H9 (cell line): ENCODE results near the gene GDAP1L1. TPM values are rescaled to one million over a fixed set of nuclear protein-coding genes. Genes with fewer than 3 reads are reported as not detected.
A peak's percentile ranks its signal among the peaks of the same experiment; 100 is the strongest.
"Not testable (repeated sequence)": the region's sequence is repeated elsewhere in the genome, so short reads cannot be mapped to it uniquely, and the experiment has no call there.

ENCODE experiments used
- DNase-seq: peaks from one replicate; pipeline ENCODE4 v3.0.0-alpha.2; 2017
- H2AFZ ChIP-seq: one replicate; pipeline ENCODE4 v1.6.1; 2013; ENCODE audit warnings: mild to moderate bottlenecking, low read length, control low read depth, moderate library complexity
- H2AK5ac ChIP-seq: 2 replicates; pipeline ENCODE4 v1.6.1; 2013; ENCODE audit warnings: low read length, control low read depth, mixed read lengths; ENCODE audit not compliant: insufficient read length
- H2BK120ac ChIP-seq: one replicate; pipeline ENCODE4 v1.6.1; 2013; ENCODE audit warnings: low read depth, mild to moderate bottlenecking, low read length, control low read depth, inconsistent platforms; ENCODE audit not compliant: poor library complexity, severe bottlenecking
- H2BK12ac ChIP-seq: 2 replicates; pipeline ENCODE4 v1.6.1; 2013; ENCODE audit warnings: low read length, control low read depth, mixed read lengths, low read depth; ENCODE audit not compliant: insufficient read length
- H2BK15ac ChIP-seq: 2 replicates; pipeline ENCODE4 v1.6.1; 2013; ENCODE audit warnings: low read depth, low read length, control low read depth
- H2BK20ac ChIP-seq: one replicate; pipeline ENCODE4 v1.6.1; 2013; ENCODE audit warnings: low read depth, mild to moderate bottlenecking, low read length, control low read depth, inconsistent platforms; ENCODE audit not compliant: poor library complexity, severe bottlenecking
- H2BK5ac ChIP-seq: 2 replicates; pipeline ENCODE4 v1.6.1; 2013; ENCODE audit warnings: low read length, control low read depth, mixed read lengths; ENCODE audit not compliant: insufficient read length
- H3K14ac ChIP-seq: 2 replicates; pipeline ENCODE4 v1.6.1; 2013; ENCODE audit warnings: low read length, control low read depth; ENCODE audit not compliant: insufficient read depth
- H3K18ac ChIP-seq: 2 replicates; pipeline ENCODE4 v1.6.1; 2013; ENCODE audit warnings: low read depth, mild to moderate bottlenecking, mixed read lengths, low read length, control low read depth; ENCODE audit not compliant: insufficient read length
- H3K23ac ChIP-seq: 2 replicates; pipeline ENCODE4 v1.6.1; 2013; ENCODE audit warnings: low read length, control low read depth, mixed read lengths, low read depth; ENCODE audit not compliant: insufficient read length
- H3K23me2 ChIP-seq: 2 replicates; pipeline ENCODE4 v1.6.1; 2013; ENCODE audit warnings: low read depth, mild to moderate bottlenecking, mixed read lengths, low read length, control low read depth; ENCODE audit not compliant: insufficient read length, poor library complexity, severe bottlenecking
- H3K27ac ChIP-seq: 2 replicates; pipeline ENCODE4 v1.5.1; 2013; ENCODE audit warnings: low read length, control low read depth, mixed read lengths, low read depth; ENCODE audit not compliant: insufficient read length
- H3K27me3 ChIP-seq: 2 replicates; pipeline ENCODE4 v1.6.1; 2013; ENCODE audit warnings: low read length, control low read depth, inconsistent platforms; ENCODE audit not compliant: insufficient read depth
- H3K4ac ChIP-seq: 2 replicates; pipeline ENCODE4 v1.6.1; 2013; ENCODE audit warnings: low read depth, mild to moderate bottlenecking, control low read depth, inconsistent platforms, low read length, moderate library complexity
- H3K4me1 ChIP-seq: 2 replicates; pipeline ENCODE4 v1.6.1; 2013; ENCODE audit warnings: low read length, control low read depth, inconsistent platforms; ENCODE audit not compliant: insufficient read depth
- H3K4me2 ChIP-seq: 2 replicates; pipeline ENCODE4 v1.6.1; 2013; ENCODE audit warnings: low read length, control low read depth, mixed read lengths; ENCODE audit not compliant: insufficient read length, insufficient read depth
- H3K56ac ChIP-seq: 2 replicates; pipeline ENCODE4 v1.6.1; 2013; ENCODE audit warnings: low read depth, mild to moderate bottlenecking, mixed read lengths, low read length, control low read depth; ENCODE audit not compliant: insufficient read length
- H3K79me1 ChIP-seq: 2 replicates; pipeline ENCODE4 v1.6.1; 2013; ENCODE audit warnings: low read depth, mild to moderate bottlenecking, moderate library complexity, low read length, control low read depth, inconsistent platforms; ENCODE audit not compliant: insufficient read depth, poor library complexity, severe bottlenecking
- H3K79me2 ChIP-seq: 2 replicates; pipeline ENCODE4 v1.6.1; 2013; ENCODE audit warnings: low read length, control low read depth, inconsistent platforms; ENCODE audit not compliant: insufficient read depth
- H3K9ac ChIP-seq: 2 replicates; pipeline ENCODE4 v1.6.1; 2013; ENCODE audit warnings: low read length, control low read depth, mixed read lengths; ENCODE audit not compliant: insufficient read length; ENCODE audit errors: extremely low read depth
- H3K9me3 ChIP-seq: one replicate; pipeline ENCODE4 v1.6.1; 2013; ENCODE audit warnings: low read depth, low read length, inconsistent platforms; ENCODE audit not compliant: control insufficient read depth
- H3T11ph ChIP-seq: one replicate; pipeline ENCODE4 v1.6.1; 2013; ENCODE audit warnings: mild to moderate bottlenecking, low read length, control low read depth, inconsistent platforms
- H4K20me1 ChIP-seq: one replicate; pipeline ENCODE4 v1.6.1; 2013; ENCODE audit not compliant: control insufficient read depth, insufficient read length, insufficient read depth
- H4K5ac ChIP-seq: 2 replicates; pipeline ENCODE4 v1.6.1; 2013; ENCODE audit warnings: low read depth, mild to moderate bottlenecking, mixed read lengths, low read length, control low read depth; ENCODE audit not compliant: insufficient read length
- H4K8ac ChIP-seq: replicated peaks from 2 replicates; pipeline ENCODE4 v1.6.1; 2013; ENCODE audit warnings: low read length, control low read depth, mixed read lengths, low read depth; ENCODE audit not compliant: insufficient read length
- H4K91ac ChIP-seq: 2 replicates; pipeline ENCODE4 v1.6.1; 2013; ENCODE audit warnings: low read depth, mild to moderate bottlenecking, moderate library complexity, mixed read lengths, low read length, control low read depth; ENCODE audit not compliant: insufficient read length
- H3K27ac Mint-ChIP-seq, 3 experiments: 2 replicates in 2 of 3; 3 replicates in 1 of 3; pipeline ENCODE4 v1.8.0; 2020 to 2021; ENCODE audit warnings: mixed read lengths in 3 of 3, mild to moderate bottlenecking in 1 of 3, moderate library complexity in 1 of 3
- H3K27me3 Mint-ChIP-seq: 2 replicates; pipeline ENCODE4 v1.8.0; 2021; ENCODE audit warnings: low read depth, mild to moderate bottlenecking, moderate library complexity, mixed read lengths
- H3K36me3 Mint-ChIP-seq, 3 experiments: 2 replicates in 2 of 3; 3 replicates in 1 of 3; pipeline ENCODE4 v1.8.0; 2020 to 2021; ENCODE audit warnings: low read depth in 3 of 3, mixed read lengths in 3 of 3; ENCODE audit not compliant: insufficient read depth in 1 of 3
- H3K4me1 Mint-ChIP-seq, 2 experiments: 2 replicates each; pipeline ENCODE4 v1.8.0; 2020; ENCODE audit warnings: mixed read lengths in 2 of 2
- H3K4me3 Mint-ChIP-seq, 2 experiments: 2 replicates in 1 of 2; 3 replicates in 1 of 2; pipeline ENCODE4 v1.8.0; 2020 to 2021; ENCODE audit warnings: mild to moderate bottlenecking in 2 of 2, mixed read lengths in 2 of 2, moderate library complexity in 1 of 2
- H3K9me3 Mint-ChIP-seq, 2 experiments: 2 replicates in 1 of 2; 3 replicates in 1 of 2; pipeline ENCODE4 v1.8.0; 2020; ENCODE audit warnings: mild to moderate bottlenecking in 2 of 2, mixed read lengths in 2 of 2, moderate library complexity in 1 of 2
- CTCF ChIP-seq: fragments of 200-600 bp; sonication (generic); conservative IDR thresholded peaks from 3 replicates; pipeline ENCODE4 v1.8.0; 2021; ENCODE audit warnings: antibody characterized with exemption, mild to moderate bottlenecking
- WGBS: extraction: QIAGEN DNeasy Blood & Tissue Kit; methylation state at CpG from one replicate; pipeline ENCODE4 v1.1.7; 2013; ENCODE audit warnings: missing lambda C conversion rate, low lambda C conversion rate, mixed read lengths; ENCODE audit not compliant: insufficient read length; ENCODE audit errors: extremely low coverage; 5-methylcytosine and 5-hydroxymethylcytosine counted together
- total RNA-seq: library from RNA; stranded (reverse); gene quantifications from 2 replicates; pipeline ENCODE4 v1.2.1, GENCODE V29; 2021

GDAP1L1 gene
- total RNA-seq, 1 experiment from 2014 or later = 5.9 TPM

- no peak overlapping the region for H2AFZ ChIP-seq
- H3K4me1 Mint-ChIP-seq = peaks cover 19 to 29% of the 10 kb centered on the region in 2 experiments
Measured at GRCh38 chr20:44231713-44232468, 15.2 kb upstream of the GDAP1L1 start.

GRCh38 chr20:44232469-44232856 lies 14.6 kb upstream of the GDAP1L1 start:
- H3K56ac ChIP-seq, H3K4ac ChIP-seq, H3K27me3 ChIP-seq, H3K4me3 Mint-ChIP-seq, H2BK15ac ChIP-seq, H2AK5ac ChIP-seq, H3K79me1 ChIP-seq, H3K9me3 ChIP-seq, H2BK5ac ChIP-seq, H3K18ac ChIP-seq, H4K20me1 ChIP-seq, H4K91ac ChIP-seq, H3K36me3 Mint-ChIP-seq, H3K27ac ChIP-seq, H3K9ac ChIP-seq, H2BK12ac ChIP-seq, H2AFZ ChIP-seq, H3K27ac Mint-ChIP-seq, H4K5ac ChIP-seq, H4K8ac ChIP-seq, H3K27me3 Mint-ChIP-seq, H3K9me3 Mint-ChIP-seq, H3K79me2 ChIP-seq, H3K4me2 ChIP-seq, H3K14ac ChIP-seq, DNase-seq, H3K23me2 ChIP-seq, H2BK20ac ChIP-seq, H2BK120ac ChIP-seq, H3T11ph ChIP-seq, H3K4me1 ChIP-seq, H3K23ac ChIP-seq: not testable (repeated sequence)
- no CpG with 5 or more reads among the region's 4 CpGs for WGBS
- H3K4me1 Mint-ChIP-seq = peaks cover 19 to 29% of the 10 kb centered on the region in 2 experiments

More at GRCh38 chr20:44231713-44232468, 15.2 kb upstream of the GDAP1L1 start:
- Histone ChIP-seq H2BK12ac (no peak overlapping the region), H4K8ac (no peak overlapping the region), H3K4me2 (peak overlapping the region; percentile 2), H3K79me1 (no peaks in the 10 kb centered on the region), H3K9ac (no peak overlapping the region), H2BK5ac (no peak overlapping the region), H2BK15ac (no peak overlapping the region), H3K4me1 (0 out of 2 replicates have a peak, but pooled peaks cover 4% of the 10 kb centered on the region), H3K23me2 (no peaks in the 10 kb centered on the region), H3K9me3 (no peaks in the 10 kb centered on the region), H4K20me1 (no peaks in the 10 kb centered on the region), H3K18ac (no peak overlapping the region), H3K14ac (no peak overlapping the region), H4K5ac (no peak overlapping the region), H3K79me2 (no peaks in the 10 kb centered on the region), H2BK20ac (no peak overlapping the region), H3K56ac (no peak overlapping the region), H4K91ac (no peak overlapping the region), H3K23ac (no peak overlapping the region), H2AK5ac (no peak overlapping the region), H3K27ac (no peak overlapping the region), H3K4ac (no peak overlapping the region), H3K27me3 (no peaks in the 10 kb centered on the region), H2BK120ac (no peak overlapping the region), H3T11ph (no peak overlapping the region)
- TF ChIP-seq CTCF = no peak
- no peaks in the 10 kb centered on the region for H3K9me3 Mint-ChIP-seq
- no peaks in the 10 kb centered on the region for H3K36me3 Mint-ChIP-seq
- peak; percentile 81 for DNase-seq
- no peaks in the 10 kb centered on the region for H3K27me3 Mint-ChIP-seq
- peak overlapping the region; percentile 8 to 89 (median 60); a peak in 4 of 7 replicates for H3K27ac Mint-ChIP-seq
- no CpG with 5 or more reads among the region's 10 CpGs for WGBS
- no peak overlapping the region; a peak in 1 of 5 replicates for H3K4me3 Mint-ChIP-seq
